GM21447 (cell line): Measurements from ENCODE around the gene HTR1D.
"Not testable (repeated sequence)": the region's sequence is repeated elsewhere in the genome, so short reads cannot be mapped to it uniquely, and the experiment has no call there.

ENCODE experiments used
- ATAC-seq: cut with Tn5 transposase; IDR thresholded peaks from one replicate; pipeline ENCODE4 v1.9.1; 2021; ENCODE audit not compliant: unreplicated experiment

Gene HTR1D, protein sequence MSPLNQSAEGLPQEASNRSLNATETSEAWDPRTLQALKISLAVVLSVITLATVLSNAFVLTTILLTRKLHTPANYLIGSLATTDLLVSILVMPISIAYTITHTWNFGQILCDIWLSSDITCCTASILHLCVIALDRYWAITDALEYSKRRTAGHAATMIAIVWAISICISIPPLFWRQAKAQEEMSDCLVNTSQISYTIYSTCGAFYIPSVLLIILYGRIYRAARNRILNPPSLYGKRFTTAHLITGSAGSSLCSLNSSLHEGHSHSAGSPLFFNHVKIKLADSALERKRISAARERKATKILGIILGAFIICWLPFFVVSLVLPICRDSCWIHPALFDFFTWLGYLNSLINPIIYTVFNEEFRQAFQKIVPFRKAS

GRCh38 chr1:23217421-23218115, at the start of gene HTR1D:
HTR1D (minus strand) TSS chr1:23217502; CDS start chr1:23194219, 23,283 bp downstream.
- ATAC-seq, result no peak

DNA sequence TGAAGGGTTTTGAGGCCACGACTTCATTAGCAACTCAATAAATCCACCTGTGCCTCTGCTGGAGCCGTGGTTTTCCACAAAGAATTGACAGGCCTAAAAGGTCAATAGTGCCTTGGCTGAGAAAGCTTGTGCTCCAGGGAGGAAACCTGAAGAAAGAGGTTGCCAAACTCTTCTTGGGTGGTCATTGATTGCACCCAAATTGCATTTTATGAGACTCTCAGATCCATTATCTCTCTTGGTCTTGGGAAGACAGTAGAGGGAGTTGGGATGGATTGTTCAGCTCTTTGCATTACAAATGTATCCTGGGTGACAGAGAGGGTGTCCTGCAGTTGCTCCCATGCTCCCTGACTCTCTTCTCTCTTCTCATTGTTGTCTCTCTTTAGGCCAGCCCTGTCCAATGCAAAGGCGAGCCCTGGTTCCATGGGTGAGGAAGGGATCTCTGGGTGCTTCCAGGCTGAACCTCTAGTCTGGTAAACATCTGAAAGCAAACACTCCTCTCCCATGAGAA, 46.1 kb upstream of the HTR1D start:
- no peak for ATAC-seq

DNA sequence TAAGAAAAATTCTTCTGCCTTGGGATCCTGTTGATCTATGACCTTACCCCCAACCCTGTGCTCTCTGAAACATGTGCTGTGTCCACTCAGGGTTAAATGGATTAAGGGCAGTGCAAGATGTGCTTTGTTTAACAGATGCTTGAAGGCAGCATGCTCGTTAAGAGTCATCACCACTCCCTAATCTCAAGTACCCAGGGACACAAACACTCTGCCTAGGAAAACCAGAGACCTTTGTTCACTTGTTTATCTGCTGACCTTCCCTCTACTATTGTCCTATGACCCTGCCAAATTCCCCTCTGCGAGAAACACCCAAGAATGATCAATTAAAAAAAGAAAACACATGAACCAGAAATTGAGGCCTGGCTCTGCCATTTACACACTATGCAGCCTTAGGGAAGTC, 40.8 kb upstream of the HTR1D start:
- ATAC-seq, result not testable (repeated sequence)

DNA sequence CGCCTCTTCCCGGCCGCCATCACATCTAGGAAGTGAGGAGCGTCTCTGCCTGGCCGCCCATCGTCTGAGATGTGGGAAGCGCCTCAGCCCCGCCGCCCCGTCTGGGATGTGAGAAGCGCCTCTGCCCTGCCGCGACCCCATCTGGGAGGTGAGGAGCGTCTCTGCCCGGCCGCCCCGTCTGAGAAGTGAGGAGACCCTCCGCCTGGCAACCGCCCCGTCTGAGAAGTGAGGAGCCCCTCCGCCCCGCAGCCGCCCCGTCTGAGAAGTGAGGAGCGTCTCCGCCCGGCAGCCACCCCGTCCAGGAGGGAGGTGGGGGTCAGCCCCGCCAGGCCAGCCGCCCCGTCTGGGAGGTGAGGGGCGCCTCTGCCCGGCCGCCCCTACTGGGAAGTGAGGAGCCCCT, 40.1 kb upstream of the HTR1D start:
- ATAC-seq, result not testable (repeated sequence)

DNA sequence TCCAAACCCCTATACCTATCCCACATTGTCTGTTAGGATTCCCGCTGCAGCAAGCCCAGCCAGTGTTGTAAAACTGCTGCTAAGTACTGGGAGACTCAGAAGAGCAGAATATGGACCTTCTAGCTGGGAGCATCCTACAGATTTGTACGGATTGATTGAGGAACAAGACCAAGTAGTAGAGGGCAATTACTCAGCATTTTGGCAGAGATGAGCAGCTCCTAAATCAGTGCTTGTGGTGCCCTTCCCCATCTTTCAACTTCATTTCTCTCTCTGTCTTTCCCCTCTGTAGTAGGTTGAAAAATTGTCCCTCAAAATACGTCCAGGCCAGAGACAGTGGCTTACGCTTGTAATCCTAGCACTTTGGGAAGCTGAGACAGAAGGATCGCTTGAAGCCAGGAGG, 37.3 kb upstream of the HTR1D start:
- ATAC-seq, result no peak

GRCh38 chr1:23251812-23252211, 34.5 kb upstream of the HTR1D start:
- ATAC-seq, result no peak

DNA sequence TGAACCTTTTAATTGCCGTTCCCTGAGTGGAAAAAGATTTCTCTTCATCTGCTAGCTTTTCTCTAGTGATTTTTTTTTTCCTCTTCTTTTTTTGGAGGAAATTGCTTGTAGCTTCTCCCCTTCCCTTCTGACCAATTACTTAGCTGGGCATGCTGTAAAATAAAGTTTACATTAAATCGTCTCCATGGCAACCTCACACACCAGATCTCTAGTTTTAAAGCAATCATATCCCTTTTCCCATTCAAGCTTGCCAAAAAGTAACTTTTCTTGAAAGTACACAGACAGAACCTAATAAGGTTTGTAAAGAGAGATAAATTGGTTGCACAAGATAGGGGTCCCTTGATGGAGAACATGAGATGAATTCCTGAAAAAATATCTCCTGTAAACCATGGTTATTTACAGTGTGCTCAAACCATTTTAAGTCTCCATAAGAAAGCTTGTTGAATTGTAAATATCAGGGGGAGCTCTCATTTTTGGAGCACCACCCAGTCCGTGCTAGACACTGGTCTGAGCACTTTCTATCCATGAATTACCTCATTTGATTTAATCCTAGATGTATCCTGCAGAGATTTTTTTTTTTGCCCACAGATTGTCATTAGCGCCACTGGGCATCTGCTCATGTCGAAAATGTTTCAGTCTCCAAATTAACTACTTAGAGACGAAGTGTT, 32.6 kb upstream of the HTR1D start:
- ATAC-seq, result no peak

- no peak for ATAC-seq
Observed at GRCh38 chr1:23247276-23247675, 30.0 kb upstream of the HTR1D start.

GRCh38 chr1:23246274-23246673, 29.0 kb upstream of the HTR1D start:
- no peak for ATAC-seq

GRCh38 chr1:23244256-23244761, 27.0 kb upstream of the HTR1D start:
- no peak for ATAC-seq

DNA sequence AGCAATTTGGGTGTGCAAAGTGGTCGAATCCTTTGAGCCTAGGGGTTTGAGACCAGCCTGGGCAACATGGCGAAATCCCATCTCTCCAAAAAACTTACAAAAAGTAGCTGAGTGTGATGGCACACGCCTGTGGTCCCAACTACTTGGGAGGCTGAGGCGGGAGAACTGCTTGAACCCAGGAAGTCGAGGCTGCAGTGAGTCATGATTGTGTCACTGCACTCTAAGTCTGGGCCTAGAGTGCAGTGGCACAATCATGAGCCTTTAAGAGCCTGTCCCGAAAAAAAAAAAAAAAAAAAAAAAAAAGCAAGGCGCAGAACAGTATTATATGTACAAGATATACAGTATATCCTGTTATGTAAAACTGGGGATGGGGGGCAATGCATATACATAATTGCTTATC, 25.1 kb upstream of the HTR1D start:
- no peak for ATAC-seq

DNA sequence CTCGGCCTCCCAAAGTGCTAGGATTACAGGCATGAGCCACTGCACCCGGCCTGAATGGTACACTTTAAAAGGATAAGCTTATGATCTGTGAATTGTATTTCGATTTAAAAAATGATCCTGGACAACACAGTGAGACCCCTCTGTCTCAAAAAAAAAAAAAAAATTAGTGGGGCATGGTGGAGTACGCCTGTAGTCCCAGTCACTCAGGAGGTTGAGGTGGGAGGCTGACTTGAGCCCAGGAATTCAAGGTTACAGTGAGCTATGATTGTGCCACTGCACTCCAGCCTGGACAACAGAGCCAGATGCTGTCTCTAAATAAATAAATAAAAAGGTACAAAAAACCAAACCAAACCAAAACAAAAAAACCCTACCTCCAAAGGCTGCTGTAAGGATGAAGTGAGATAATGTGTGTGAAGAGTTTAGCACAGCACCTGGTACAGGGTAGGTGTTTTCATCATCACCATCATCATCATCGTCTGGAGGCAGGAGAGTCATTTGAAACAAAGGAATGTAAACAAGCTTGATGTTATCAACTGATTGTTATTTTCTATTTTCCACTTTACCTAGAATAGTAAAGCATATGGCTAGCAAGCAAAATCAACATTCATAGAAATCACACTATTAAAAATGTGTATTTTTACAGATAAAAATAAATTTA, 22.5 kb upstream of the HTR1D start:
- ATAC-seq, result no peak

GRCh38 chr1:23238565-23238964, 21.3 kb upstream of the HTR1D start:
- ATAC-seq, result no peak

DNA sequence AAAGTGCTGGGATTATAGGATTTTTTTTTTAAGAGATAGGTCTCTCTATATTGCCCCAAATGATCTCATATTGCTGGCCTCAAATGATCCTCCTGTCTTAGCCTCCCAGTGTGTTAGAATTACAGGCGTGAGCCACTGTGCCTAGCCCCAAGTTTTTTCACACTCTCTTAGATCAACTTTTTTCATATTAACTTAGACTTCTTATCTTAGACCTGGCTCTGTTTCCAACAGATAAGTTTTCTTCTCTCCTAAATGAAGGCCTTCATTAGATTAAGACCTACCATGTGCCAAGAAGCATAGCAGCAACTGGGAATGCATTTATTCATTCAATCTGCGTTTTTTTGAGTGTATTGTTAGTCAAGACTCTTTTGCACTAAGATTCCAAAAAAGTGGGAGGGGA, 20.2 kb upstream of the HTR1D start:
- ATAC-seq, result no peak

DNA sequence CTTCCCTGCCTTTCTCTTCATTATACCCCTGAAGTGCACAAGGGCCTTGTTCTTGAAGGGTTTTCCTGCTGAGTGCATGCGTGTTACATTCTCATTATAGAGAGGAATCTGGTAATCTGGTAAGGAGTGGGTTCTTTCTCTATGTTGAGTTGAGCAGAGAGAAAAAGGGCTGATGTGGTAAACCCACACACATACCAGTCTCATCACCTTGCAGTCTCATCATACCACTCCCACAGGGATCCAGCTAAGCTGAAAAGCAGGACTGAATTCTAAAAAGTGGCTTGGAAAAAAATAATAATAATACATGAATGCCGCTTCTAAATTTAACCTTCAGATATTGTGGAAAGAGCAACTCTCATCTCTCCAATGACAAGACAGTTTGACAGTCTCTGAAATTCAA, 10.5 kb upstream of the HTR1D start:
- no peak for ATAC-seq

DNA sequence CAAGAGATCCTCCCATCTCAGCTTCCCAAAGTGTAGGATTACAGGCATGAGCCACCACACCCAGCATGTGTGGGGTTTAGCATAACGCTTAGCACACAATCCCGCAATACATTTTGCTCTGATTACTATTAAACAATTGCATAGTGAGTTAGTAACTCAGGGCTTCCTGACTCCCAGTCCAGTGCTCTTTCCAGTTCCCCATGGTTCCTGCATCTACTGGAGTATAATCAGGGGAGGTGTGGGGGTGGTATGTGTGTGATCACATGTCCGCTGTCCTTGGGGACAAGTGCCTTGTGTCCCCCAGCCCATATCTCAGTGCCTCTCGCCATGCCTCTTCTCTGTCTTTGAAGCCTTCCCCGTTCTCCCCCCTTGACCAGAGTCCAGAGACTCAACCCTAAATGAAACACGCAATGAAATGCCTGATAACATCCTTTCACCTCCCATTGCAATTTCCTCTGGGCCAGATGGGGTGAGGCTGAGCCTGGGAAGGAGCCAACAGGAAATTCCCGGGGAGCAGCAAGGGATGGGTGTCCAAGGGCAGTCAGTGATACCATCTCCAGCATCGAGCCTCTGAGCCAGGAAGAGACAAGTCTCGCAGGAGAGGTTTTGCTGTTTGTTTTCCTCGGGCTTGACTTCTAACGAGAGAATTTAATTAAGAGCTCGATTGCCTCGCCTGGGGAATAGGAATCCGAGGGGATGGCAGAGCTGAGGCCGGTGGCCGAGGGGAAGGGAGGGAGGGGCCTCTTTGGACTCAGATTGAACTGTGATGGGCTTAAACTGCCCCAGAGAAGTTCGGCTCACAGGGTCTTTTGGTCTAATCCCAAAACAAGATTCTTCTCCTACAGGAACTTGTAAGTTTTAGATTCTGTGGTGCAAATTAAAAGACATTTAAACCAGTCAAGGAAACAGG, 7.7 kb upstream of the HTR1D start:
- no peak for ATAC-seq

DNA sequence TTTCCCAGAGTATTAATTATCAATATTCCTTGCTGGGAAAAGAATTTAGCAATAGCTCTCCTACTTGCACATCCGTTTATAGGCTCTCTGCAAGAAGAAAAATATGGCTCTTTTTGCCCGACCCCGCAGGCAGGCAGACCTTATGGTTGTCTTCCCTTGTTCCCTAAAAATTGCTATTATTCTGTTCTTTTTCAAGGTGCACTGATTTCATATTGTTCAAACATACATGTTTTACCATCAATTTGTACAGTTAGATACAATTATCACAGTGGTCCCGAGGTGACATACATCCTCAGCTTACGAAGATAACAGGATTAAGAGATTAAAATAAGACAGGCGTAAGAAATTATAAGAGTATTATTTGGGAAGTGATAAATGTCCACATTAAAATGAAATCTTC, 6.7 kb upstream of the HTR1D start:
- ATAC-seq, result not testable (repeated sequence)

DNA sequence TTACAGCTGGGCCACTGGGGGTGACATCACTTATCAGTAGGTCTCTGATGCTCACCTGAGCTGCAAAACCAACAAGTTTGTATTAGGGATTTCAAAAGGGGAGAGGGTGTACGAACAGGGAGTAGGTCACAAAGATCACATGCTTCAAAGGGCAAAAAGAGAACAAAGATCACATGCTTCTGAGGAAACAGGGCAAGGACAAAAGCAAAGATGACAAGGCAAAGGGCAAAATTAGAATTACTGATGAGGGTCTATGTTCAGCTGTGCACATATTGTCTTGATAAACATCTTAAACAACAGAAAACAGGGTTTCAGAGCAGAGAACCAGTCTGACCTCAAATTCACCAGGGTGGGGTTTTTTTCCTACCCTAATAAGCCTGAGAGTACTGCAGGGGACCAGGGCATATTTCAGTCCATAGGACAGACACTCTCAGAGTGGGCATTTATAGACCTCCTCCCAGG, 6.2 kb upstream of the HTR1D start:
- not testable (repeated sequence) for ATAC-seq

GRCh38 chr1:23222742-23223141, 5.4 kb upstream of the HTR1D start:
- ATAC-seq, result no peak

DNA sequence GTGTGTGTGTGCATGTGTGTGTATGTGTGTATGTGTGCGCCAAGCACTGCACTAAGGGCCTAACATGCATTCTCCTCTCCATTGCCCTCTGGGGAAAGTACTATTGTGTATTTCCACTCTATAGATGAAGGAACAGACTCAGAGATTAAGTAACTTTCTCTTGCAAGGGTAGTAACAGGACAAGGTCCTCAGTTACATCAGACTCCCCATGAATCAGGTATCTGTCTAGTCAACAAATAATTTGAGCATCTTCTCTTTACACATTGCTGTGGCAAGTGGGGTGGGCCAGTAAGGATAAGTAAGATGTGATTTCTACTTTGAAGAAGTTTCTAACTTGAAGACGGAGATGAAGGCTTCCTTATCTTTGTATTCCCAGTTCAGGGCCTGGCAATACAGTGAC, 5.0 kb upstream of the HTR1D start:
- ATAC-seq, result no peak
